ENCODE results near the gene PDZD2.
"Not testable (repeated sequence)": the region's sequence is repeated elsewhere in the genome, so short reads cannot be mapped to it uniquely, and the experiment has no call there.

Gene PDZD2

GRCh38 chr5:31743678-31744077 is 104.7 kb downstream of the PDZD2 start:
- no peak for DNase-seq

- no peak for DNase-seq
These were observed 109.7 kb downstream of the PDZD2 start for GRCh38 chr5:31748458-31749172.

- no peak for DNase-seq
These were observed 111.3 kb downstream of the PDZD2 start for GRCh38 chr5:31750215-31750614.

- DNase-seq = no peak
These were observed 112.7 kb downstream of the PDZD2 start for GRCh38 chr5:31751610-31752009.

- DNase-seq = no peak
These were observed 114.9 kb downstream of the PDZD2 start for GRCh38 chr5:31753700-31754357.

- no peak for DNase-seq
These were observed 115.4 kb downstream of the PDZD2 start for GRCh38 chr5:31754358-31754704.

- DNase-seq = no peak
These were observed 116.1 kb downstream of the PDZD2 start for GRCh38 chr5:31754741-31755675.

GRCh38 chr5:31755676-31756230 is 116.8 kb downstream of the PDZD2 start:
- no peak for DNase-seq

- no peak for DNase-seq
These were observed 118.9 kb downstream of the PDZD2 start for GRCh38 chr5:31757806-31758205.

- no peak for DNase-seq
These were observed 120.0 kb downstream of the PDZD2 start for GRCh38 chr5:31758803-31759425.

GRCh38 chr5:31759925-31760324 is 121.0 kb downstream of the PDZD2 start:
- no peak for DNase-seq

GRCh38 chr5:31761877-31762276 is 122.9 kb downstream of the PDZD2 start:
- no peak for DNase-seq

- DNase-seq = no peak
These were observed 124.5 kb downstream of the PDZD2 start for GRCh38 chr5:31763424-31763823.

- not testable (repeated sequence) for DNase-seq
These were observed 125.8 kb downstream of the PDZD2 start for GRCh38 chr5:31764687-31765086.

- no peak for DNase-seq
These were observed 128.6 kb downstream of the PDZD2 start for GRCh38 chr5:31767335-31768031.

GRCh38 chr5:31768046-31768445 is 129.1 kb downstream of the PDZD2 start:
- DNase-seq = no peak

- DNase-seq = no peak
These were observed 129.9 kb downstream of the PDZD2 start for GRCh38 chr5:31768784-31769183.

- no peak for DNase-seq
These were observed 130.6 kb downstream of the PDZD2 start for GRCh38 chr5:31769530-31769929.

- DNase-seq = no peak
These were observed 131.3 kb downstream of the PDZD2 start for GRCh38 chr5:31770132-31770720.

GRCh38 chr5:31770998-31771397 is 132.1 kb downstream of the PDZD2 start:
- DNase-seq = no peak

GRCh38 chr5:31771500-31771899 is 132.6 kb downstream of the PDZD2 start:
- DNase-seq = no peak

- not testable (repeated sequence) for DNase-seq
These were observed 137.4 kb downstream of the PDZD2 start for GRCh38 chr5:31776294-31776693.

All from stimulated activated CD4-positive, alpha-beta T cell treated with anti-CD3 and anti-CD28 coated beads, Interleukin-1b, Interleukin-23, amount 100 ng/mL, for 48 hours (primary cell).